ENCODE results near the gene CELA3B.

DNA sequence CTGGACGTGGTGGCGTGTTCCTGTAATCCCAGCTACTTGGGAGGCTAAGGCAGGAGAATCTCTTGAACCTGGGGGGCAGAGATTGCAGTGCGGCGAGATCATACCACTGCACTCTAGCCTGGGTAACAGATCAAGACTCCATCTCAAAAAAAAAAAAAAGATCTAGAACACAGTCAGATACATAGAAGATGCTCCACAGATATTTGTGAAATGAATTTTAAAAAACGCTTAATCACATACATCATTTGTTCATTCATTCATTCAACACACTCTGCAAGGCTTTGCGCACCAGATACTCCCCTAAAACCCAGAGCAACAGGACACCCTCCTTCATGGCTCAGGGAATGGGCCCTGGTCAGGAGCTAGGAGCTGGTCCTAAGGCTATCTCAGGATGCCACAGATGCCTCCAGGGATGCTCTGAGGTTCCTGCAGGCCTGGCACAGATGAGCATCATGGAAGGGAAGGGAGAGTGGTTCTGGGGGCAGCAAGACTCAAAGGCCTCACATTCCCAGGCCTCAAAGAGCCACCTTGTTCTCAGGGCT is 46.1 kb upstream of the CELA3B start:
- TF ChIP-seq POLR2AphosphoS5 (IDR thresholded peaks at IDR 0.05) = no peak
- no peak for TF ChIP-seq POLR2A (IDR thresholded peaks at IDR 0.05)
- no peak for TF ChIP-seq CTCF (IDR thresholded peaks at IDR 0.05)

All from suprapubic skin (tissue), 4 donors.